C4-2B (cell line): ENCODE results near the gene ZNF385B.

Experiments
- ZFX ChIP-seq: fragments of 450-650 bp; IDR thresholded peaks from 2 replicates; pipeline ENCODE4 v1.6.1; 2017
- TF ChIP-seq, protein P1 (sequence below): fragments of 450-650 bp; conservative IDR thresholded peaks from 2 replicates; pipeline ENCODE4 v1.5.1; 2017; ENCODE audit warnings: mild to moderate bottlenecking

DNA sequence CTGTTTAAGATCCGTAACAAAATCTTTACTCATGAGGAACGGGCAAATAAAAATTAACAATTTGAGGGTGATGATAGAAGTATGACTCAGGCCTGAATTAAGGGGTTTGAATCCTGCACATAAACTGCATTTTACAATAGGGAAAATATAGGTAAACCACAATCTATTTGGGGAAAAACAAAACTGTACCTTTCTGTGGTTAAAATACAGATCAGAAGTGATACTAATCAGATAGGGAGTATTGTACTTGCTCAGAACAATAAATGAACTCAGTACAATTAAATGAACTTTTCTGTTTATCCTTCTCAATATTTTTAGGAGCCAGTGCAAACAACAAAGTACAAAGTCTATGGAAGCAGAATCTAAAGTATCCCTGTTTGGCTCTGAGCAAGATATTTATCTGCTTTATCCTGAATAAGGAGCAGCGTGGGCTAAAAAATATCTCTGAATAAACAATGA lies 287.3 kb downstream of the ZNF385B start:
- TF ChIP-seq, protein P1, sequence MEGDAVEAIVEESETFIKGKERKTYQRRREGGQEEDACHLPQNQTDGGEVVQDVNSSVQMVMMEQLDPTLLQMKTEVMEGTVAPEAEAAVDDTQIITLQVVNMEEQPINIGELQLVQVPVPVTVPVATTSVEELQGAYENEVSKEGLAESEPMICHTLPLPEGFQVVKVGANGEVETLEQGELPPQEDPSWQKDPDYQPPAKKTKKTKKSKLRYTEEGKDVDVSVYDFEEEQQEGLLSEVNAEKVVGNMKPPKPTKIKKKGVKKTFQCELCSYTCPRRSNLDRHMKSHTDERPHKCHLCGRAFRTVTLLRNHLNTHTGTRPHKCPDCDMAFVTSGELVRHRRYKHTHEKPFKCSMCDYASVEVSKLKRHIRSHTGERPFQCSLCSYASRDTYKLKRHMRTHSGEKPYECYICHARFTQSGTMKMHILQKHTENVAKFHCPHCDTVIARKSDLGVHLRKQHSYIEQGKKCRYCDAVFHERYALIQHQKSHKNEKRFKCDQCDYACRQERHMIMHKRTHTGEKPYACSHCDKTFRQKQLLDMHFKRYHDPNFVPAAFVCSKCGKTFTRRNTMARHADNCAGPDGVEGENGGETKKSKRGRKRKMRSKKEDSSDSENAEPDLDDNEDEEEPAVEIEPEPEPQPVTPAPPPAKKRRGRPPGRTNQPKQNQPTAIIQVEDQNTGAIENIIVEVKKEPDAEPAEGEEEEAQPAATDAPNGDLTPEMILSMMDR: no peak
- TF ChIP-seq ZFX: no peak
